NCI-H2227 (cell line): ENCODE results near the gene CCR8.
"Not testable (repeated sequence)": the region's sequence is repeated elsewhere in the genome, so short reads cannot be mapped to it uniquely, and the experiment has no call there.

Source experiments
- DNase-seq: peaks from one replicate; lab custom pipeline; 2025; ENCODE audit not compliant: unreplicated experiment; lab: John Stamatoyannopoulos, UW

The CCR8 gene

DNA sequence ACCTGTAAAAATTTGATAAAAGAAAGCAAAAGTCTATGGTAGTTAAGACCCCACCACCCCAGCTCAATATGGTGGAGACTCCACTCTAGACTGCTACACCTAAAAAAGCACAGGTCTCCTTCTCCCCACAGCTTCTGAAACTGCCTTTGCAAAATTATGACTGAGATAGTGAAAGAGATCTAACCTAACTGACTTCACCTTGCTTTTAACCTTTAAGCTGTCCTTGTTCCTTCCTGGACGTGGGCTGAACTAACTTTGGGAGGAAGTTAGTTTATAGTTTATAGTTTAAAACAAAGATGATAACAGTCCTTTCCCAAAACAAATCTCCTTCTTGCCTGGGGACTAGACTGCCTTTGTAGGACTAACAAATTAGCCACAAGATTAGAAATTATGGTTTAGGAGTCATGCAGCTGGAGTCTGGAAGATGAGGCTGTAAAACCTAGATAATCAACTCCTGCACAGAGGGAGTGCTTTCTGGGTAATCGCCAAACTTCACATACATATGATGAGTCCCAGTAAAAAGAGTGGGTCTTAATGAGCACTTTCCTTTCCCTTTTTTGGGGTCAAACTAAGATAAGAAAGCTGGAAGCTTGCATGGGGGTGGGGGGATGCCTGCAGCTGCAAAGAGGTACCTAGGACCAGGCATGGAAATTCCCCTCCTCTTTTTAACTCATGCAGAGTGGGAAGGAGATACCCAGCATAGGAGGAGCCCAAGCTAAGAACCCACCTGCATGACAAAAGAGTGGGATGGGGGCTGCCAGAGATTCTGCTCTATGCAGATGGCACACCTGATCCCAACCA, 17.5 kb downstream of the CCR8 start:
- no peak for DNase-seq

DNA sequence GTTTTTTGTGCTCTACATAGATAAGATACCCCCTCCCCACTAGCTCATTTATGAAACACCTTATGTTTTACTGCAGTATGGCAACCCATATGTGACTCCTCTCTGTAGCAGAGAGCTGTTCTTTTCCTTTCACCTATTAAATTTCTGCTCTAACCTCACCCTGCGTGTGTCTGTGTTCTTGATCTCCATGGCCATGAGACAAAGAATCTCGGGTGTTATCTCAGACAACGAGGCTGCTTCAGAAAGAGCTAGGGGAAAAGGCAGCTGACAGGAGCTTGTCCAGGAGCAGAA, 18.0 kb downstream of the CCR8 start:
- DNase-seq, result no peak

DNA sequence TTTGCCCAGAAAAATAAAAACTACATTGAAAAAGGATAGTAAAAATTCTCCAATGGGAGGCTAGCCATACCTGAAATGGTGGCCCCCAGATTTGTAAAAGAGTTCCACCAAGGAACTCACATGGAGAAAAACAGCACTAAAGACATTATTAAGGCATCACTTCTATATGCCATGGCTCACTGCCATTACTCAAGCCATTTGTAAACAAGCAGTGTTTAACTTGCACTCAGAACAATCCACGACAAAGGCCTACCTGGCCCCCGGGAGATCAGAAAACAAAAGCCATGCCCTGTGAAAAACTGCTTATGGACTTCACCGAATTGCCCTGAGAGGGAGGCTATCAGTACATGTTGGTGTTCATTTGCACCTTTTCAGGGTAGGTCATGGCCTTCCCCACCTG, 19.6 kb downstream of the CCR8 start:
- DNase-seq, result no peak

DNA sequence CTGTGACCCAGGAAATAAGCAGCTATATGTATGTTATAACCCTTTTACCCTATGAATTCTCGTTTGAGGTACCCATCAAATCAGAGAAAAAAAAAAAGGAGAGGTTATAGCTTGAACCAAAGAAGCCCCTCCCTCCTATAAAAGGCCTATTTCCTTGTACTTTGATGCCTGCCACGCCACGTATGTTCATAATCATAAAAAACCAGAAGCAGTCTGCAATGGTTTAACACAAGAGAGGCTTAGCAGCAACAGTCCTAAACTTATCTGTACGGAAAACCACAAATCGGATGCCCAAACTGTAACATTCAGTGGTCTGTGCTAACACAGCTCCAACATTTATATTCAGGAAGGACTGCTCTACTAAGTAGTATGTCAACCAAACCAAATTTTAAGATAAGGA, 21.2 kb downstream of the CCR8 start:
- no peak for DNase-seq

DNA sequence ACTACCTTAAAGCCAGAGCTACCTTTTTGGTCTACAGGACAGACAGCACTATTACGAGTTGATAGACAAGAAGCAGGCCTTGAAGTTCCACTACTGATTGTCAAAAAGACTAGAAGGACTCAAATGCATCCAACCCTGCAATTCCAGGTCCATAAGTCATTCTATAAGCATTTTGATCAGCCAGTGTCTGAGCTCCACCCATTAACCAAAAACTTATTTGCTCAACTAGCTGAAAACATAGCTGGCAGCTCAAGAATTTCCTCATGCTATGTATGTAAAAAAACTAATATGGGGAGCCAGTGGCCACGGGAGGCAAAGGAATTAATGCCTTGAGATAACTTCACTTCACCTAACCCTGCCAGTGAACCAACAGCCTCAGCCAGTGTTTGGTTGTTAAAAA, 21.6 kb downstream of the CCR8 start:
- not testable (repeated sequence) for DNase-seq

DNA sequence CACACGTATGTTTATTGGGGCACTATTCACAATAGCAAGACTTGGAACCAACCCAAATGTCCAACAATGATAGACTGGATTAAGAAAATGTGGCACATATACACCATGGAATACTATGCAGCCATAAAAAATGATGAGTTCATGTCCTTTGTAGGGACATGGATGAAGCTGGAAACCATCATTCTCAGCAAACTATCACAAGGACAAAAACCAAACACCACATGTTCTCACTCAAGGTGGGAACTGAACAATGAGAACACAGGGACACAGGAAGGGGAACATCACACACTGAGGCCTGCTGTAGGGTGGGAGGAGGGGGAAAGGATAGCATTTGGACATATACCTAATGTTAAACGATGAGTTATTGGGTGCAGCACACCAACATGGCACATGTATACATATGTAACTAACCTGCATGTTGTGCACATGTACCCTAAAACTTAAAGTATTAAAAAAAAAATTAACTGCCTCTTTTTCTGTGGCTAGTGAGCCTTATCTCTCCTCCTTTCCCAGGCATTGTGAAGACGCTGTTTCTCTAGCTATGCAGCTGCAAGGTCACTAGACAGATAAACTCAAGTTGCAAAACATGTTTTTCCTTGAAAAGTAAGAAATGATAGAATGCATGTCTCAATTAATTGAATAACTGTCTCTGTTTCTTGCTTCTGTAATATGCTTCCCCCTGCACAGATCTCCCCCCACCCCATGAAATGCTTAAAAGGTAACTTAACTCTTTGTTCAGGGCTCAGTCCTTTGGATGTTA, 23.8 kb downstream of the CCR8 start:
- DNase-seq, result not testable (repeated sequence)

DNA sequence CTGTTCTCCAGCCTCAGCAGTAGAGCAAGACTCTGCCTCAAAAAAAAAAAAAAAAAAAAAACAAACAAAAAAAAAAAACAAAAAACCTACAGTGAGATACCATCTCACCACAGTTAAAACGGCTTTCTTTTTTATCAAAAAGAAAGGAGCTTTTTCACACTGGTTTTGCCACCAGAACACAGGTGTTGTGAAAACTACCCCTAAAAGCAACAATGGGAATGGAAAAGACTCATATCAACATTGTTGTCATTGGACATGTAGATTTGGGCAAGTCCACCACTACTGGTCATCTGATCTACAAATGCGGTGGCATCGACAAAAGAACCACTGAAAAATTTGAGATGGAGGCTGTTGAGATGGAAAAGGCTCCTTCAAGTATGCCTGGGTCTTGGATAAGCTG, 28.8 kb downstream of the CCR8 start:
- no peak for DNase-seq

DNA sequence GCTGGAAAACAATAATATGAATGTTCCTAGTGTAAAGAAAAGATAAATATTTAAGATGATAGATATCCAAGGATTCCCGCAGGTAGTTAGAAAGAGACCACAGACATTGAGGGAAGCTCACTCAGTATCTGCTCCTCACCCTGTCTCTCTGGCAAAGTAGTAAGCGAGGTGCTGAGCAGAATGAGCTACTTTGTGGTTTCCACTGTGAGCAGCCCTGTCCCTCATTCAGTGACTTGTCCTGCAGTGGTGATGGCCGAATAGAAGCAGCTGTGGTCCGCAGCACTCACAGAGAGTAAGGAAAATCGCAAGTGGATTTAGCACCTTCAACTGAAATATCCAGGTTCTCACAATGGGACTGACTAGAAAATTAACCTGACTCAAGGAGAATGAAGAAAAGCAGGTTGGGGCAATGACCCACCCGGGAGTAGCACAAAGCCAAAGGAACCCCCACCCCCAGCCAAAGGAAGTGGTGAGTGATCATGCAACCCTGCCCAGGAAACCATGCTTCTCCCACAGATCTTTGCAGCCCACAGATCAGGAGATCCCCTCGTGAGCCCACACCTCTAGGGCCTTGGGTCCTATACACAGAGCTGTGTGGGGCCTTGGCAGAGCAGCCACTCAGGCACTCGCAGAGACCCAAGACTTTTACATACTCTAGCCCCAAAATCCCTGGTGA, 31.9 kb downstream of the CCR8 start:
- DNase-seq, result no peak

DNA sequence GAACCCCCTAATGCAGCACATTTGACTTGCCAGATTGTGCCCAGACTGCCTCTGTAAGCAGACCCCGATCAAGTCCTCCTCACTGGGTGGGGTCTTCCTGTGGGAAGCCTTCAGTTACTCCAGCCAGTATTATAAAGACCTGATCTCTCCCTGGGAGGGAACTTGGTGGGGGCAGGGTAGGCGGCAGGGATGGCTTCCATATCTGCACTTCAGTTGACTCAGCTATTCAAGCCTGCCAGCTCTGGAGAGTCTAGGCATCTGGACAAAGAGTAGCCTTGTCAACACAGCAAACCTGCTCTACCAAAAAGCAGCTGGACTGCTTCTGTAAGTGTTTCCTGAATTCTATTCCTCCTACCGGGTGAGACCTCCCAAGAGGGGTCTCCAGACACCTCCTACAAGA, 32.7 kb downstream of the CCR8 start:
- DNase-seq, result no peak

DNA sequence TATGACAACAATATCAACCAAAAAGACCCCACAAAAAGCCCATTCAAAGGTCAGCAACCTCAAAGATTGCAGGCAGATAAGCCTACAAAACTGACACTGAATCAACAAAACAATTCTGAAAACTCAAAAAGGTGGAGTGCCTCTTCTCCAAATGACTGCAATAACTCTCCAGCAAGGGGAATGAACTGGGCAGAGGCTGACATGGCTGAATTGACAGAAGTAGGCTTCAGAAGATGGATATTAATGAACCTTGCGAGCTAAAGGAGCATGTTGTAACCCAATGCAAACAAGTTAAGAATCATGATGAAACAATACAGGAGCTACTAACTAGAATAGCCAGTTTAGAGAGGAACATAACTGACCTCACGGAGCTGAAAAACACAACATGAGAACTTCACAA, 33.3 kb downstream of the CCR8 start:
- no peak for DNase-seq

DNA sequence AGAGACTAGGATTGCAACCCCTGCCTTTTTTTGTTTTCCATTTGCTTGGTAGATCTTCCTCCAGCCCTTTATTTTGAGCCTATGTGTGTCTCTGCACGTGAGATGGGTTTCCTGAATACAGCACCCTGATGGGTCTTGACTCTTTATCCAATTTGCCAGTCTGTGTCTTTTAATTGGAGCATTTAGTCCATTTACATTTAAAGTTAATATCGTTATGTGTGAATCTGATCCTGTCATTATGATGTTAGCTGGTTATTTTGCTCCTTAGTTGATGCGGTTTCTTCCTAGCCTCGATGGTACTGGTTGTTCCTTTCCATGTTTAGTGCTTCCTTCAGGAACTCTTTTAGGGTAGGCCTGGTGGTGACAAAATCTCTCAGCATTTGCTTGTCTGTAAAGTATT, 40.9 kb downstream of the CCR8 start:
- DNase-seq, result not testable (repeated sequence)

DNA sequence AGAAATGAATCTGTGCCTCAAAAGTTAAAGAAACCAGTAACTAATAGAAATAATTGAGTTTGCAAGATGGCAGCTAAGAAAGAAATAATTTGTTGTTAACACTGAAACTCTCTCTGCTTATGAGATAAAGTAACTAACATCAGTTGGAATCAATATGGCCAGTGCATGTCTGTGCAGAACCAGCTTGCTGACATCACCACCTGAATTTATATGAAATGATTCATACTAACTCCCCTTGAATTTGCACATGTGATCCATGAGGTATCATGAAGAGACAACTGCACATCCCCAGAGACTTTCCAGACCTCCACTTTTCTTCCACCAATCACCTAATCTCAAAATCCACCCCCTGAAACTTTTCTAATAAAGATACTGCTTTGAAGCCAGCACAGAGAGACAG, 43.3 kb downstream of the CCR8 start:
- DNase-seq, result no peak

DNA sequence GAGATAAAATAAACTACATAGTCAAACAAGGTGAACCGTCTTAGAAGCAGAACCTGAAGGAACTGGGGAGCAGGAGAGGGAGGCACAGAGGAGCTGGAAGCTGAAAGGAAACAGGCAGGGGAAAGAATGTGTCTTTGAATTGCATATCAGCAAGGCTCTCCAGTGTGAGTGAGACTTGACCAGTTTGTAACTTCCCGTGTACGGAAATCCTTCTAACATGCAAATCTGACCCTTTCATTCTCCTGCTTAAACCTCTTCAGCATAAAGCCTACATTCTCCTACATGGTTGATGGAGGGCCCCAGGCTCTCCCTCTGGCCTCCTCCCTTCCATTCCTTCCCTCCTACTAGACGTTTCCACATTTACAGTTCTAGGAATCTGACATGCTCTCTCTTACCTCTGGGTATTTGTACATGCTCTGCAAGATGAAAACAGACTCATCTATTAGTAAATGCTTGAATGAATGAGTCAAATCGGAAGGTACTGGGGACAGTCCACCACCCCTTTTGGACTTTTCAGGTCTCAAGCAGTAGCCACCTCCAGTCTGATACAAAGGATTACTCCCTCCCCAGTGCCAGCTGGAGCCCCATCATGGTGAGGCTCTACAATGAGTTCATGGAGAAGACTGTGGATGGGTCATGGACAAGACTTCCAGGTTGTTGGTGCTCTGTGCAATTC, 47.6 kb downstream of the CCR8 start:
- no peak for DNase-seq

DNA sequence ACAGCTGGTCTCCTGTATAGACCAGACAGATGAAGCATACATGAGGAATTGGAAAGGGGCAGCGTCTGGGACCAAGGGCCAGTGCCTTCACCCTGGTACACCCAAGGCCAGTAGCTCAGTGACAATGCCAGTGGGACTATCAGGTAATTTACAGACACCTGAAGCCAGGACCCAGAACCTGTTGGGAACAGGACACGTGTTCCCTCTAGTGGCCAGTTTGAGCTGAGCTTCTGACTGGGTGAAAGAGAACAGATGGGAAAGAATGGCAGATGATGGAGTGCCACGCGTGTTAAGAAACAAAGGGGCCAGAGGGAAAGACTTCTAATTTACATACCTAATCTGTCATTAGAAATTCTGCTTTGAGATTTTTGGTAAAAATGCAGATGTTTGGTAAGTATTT, 48.6 kb downstream of the CCR8 start:
- DNase-seq, result no peak

DNA sequence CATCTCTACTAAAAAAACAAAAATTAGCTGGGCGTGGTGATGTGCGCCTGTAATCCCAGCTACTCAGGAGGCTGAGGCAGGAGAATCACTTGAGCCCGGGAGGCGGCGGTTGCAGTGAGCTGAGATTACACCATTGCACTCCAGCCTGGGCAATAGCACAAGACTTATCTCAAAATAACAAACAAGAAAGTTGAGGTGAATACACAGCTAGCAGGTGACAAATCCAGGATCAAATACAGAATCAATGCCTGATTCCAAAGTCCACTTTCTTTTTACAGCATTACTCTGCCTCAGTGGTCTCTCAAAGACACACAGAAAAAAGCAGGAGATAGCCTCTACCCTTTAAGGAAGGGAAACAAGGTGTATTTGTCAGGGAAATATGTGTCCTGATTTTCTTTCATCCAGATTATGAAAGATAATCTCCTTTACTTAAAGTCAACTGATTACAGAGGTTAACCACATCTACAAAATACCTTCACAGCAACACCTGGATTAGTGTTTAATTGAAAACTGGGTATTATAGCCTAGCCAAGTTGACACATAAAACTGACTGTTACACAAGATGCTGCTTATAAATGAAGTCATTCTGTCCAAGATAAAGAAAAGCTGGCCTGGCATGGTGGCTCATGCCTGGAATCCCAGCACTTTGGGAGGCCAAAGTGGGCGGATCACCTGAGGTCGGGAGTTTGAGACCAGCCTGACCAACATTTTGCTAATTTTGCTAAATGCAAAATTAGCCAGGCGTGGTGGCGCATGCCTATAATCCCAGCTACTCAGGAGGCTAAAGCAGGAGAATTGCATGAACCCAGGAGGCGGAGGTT, 49.7 kb downstream of the CCR8 start:
- no peak for DNase-seq

DNA sequence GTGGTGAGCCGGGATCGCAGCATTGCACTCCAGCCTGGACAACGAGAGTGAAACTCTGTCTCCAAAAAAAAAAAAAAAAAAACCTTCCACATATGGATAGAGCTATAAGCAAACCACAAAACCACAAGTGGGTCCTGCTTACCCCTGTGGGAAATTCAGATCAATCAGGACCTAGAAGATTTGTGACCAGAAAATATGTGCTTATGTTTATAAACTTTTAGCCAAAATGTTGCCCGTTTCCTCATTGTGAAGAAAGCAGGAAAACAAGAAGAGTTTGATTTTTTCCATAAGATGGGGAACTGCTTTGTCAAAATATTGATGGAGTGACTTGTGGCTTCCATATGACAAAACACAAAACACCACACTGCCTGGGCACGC, 50.3 kb downstream of the CCR8 start:
- no peak for DNase-seq

DNA sequence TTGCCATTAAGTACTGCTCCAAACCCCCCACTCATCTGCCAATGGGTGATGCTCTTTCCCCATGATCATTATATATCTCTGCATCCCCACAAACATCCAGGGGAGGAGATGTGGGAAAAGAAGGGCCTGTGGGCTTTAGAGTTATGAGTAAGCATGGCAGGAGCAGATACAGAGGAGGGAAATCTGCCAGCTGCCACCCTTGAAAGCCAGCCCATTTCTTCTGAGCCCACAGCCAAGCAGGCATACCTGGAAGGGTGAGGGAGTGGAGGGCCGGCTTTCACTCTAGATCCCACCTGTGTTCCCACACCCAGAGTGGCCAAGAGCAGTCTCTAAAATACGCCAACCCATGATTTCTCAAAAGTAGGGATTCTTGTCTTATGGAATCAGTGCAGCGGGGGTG, 51.9 kb downstream of the CCR8 start:
- DNase-seq, result no peak
